GM18508 (cell line): ENCODE data around the gene MCTP1.

Experiments
- ATAC-seq: cut with Tn5 transposase; IDR thresholded peaks from one replicate; pipeline ENCODE4 v1.9.1; 2021; ENCODE audit warnings: moderate number of reproducible peaks; ENCODE audit not compliant: insufficient read depth, unreplicated experiment

MCTP1 gene

DNA sequence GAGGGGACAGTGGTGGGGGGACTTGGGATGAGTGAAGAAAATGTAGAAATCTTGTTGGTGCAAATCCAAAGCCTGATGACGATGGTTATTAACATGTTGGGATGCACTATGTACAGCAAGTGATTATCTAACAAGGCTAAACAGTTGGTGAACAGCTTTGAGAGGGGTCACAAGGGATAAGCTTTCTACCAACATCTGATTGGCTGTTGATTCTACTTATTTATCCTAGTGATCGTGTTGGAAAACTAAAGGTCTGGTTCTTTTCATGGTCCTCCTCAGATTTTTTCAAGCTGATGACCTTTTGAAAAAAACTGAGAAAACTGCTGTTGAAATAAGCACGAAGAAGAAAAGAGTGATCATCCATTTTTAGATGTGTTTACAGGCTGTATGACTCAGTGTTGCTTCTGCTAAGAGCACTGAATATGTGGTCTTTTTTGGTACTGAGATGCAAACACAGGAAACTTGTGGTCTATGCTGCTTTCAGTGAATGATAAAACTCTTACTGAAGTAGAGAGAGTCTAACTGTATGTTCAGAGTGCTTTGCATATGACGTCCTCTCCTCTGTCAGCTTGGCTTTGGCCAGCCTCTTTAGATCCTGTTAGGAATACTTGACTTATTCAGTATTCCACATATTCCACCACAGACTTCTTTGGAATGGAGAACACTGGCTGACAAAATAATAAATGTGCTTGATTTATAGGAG is 491.6 kb downstream of the MCTP1 start:
- peak; percentile 99 for ATAC-seq

DNA sequence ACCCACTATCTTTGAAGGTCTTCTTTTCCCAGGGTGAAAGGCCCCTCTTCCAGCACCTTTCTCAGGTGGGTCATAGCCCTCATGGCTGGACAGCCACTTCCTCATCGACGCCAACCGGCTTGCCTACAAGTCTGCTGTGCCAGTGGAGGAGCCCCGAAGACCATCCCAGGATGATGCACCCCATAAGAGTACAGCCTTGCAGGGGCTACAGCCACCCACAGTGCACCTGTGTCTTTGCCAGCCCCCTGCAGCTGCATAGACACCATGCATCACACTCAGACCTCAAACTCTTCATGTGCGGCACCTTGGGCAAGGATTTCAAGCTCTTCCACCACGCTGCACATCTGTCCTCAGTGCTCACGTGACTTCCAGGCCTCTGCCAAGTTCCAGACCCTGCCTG is 493.1 kb downstream of the MCTP1 start:
- no peak for ATAC-seq

DNA sequence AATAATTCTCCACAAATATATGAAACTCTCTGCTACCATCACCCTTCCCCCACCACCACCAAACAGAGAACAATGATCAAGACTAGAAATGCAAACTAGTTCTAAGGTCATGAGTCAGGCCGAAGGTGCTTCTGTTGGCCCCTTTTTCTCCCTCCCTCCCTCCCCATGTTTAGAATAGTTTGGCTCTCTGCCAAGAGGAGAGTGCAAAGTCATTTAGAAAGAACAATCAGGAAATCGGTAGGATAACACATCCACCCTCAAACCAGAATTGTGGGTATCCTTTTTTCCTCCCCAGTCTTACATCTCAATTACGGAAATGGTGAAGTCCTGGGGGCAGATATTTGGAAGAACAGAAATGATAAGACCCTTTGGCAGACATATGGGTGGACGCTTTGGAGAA is 496.4 kb downstream of the MCTP1 start:
- ATAC-seq = no peak

DNA sequence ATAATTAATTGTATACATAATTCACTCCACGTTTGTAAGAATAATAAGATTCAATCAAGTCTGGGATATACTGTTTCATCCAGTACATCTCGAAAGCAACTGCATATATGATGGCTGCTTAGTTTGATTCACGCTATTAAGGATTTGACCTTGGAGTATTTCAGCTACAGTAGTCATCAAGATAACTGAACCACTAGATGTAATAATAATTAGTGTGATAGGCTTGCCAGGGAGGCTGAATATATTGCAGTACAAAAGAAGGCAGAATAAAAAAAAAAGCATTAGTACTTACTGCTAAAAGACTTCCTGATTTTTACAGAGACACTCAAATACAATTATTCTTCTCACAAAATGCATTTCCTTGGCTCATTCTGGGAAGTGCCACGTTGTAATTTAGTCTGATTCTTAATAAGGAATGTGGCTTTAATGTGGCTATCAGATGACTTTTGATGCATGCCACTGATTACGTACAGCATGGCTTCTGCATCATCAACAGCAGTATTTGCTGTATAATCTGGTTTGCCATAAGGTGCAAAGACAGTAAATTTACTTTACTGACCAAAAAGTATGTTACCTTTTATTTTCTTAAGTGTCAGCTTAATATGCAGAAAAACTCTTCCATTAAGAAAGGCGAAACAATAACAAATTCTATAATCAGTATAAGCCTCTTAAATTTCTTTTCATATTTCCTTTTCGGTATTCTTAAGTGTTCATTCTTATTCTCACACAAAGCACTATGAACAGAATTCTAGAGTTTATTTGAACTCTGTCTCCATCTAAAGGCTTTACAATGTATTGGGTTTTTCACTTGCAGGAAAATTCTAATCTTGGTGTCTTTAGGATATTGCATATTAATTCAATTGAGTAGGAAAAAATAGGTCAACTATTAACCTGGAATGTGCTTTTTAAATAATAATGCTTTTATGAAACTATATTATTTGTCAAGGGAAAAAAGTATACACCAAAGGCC is 500.1 kb downstream of the MCTP1 start:
- ATAC-seq = no peak

DNA sequence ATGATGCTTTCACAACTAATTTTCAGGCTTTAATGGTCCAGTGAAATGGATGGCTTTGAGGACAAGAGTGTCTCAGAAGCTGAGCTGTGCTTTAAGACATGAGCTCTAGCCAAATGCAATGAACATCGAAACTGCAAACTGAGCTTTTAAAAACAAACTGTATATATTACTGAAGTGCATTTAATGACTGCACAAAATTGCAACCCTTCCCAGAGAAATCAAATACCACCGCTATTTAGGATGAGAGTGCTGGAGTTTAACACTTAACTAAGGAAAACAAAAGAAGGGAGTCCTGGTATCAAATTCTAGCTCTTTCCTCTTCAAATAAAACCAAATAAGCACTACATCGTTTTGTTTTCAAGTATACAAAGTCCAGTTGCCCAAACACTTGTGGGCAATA is 502.5 kb downstream of the MCTP1 start:
- ATAC-seq = no peak

DNA sequence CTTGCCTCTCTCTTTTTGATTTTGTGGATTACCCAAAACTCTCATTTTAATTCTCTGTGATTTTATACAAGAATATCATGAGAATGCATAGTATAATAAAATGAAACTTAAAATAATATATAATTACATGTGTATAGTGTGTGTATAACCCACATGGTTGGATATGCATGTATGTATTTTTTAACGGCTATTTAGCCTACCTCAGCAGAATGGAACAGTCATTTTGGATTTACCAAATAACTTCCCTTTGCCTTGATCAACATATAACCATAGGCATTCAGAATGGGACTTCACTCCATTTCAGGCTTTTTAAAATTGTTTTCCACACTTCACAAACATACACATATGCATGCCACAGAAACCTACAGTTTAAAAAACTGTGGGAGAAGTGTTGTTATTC is 505.2 kb downstream of the MCTP1 start:
- no peak for ATAC-seq

DNA sequence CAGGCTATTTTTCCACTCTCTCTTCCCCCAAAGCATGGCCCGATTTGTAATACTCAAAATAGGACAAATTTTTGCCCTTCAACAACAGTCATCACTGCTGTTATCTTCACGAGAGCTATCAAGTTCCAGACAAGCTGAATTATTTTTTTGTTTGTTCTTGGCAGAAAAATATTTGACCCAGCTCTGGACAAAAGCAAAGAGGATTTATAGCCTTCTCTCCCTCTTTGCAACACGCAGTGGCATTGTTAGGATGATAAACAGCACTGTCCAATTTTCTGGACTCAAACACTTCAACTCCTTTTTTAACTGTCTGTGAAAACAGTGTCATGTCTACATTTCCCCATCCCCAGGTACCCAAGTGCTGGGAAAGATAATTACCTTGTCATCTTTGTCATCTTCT is 506.2 kb downstream of the MCTP1 start:
- ATAC-seq = no peak

DNA sequence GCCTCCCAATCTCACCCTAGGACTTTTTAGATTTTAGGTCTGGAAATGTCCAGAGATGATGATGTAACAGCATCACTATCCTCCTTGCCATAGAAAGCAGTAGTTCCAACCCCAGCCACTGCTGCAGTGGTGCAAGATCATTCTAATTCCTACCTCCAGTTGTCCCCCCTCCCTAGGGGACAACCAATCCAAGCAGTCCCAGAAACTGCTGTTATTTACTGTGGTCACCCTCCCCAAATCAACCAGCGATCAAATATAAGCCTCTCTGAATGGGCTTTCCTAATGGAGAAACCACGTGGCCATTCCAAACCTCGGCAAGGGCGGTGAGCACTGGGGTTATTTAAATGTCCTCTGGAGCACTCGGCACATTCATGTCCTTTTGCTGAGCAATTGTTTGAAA is 506.6 kb downstream of the MCTP1 start:
- ATAC-seq = no peak

DNA sequence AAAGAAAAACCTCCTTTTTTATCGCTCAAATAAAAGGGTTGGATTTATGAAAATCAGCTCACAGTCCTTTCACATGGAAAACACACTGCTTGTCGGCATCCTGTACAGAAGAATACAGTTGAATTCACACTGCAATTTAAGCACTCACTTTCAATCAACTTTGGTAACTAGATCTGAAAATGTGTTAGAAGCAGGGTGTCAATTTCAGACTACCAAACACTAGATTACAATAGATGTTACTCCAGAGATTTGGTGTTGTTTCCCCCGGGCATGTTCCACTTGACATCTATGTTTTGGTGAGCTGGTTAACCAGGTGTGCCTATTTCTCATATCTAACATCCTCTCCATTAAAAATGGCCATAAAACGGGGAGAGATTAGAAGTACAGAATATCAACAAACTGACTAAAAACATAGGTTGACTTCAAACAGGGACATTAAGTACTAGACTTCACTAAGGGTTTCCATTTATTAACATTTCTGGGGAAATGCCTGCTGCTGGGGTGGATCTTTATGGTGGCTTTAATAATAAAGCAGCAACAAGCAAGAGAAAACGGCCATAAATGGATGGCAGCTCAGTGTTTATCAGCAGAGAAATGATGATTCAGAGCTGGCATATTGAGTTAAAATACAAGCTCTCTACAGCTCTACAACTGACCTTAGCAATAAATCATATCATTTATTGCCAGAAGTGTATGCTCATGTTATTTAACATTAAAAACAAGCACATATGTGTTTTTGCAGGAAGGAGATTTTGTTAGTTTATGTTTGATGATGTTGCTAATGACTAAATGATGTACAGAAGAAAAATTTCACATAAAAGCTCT is 507.6 kb downstream of the MCTP1 start:
- no peak for ATAC-seq

DNA sequence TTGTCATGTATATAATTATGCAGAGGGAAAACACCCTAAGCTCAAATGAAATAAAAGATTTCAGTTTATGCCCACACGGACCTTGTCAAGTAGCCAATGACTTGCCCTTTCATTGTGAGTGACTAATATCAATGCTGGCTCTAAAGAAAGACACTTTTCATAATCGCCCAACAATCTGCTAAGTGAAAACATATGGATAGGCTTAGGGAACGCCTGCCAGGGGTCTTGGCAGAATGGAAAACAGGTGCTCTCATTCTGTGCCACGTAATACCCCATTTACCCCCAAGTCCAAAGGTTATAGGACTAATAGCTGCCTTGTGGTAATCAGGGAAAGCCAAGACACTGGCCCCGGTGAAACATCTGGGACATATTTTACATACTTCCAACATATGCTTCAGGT is 508.7 kb downstream of the MCTP1 start:
- no peak for ATAC-seq

DNA sequence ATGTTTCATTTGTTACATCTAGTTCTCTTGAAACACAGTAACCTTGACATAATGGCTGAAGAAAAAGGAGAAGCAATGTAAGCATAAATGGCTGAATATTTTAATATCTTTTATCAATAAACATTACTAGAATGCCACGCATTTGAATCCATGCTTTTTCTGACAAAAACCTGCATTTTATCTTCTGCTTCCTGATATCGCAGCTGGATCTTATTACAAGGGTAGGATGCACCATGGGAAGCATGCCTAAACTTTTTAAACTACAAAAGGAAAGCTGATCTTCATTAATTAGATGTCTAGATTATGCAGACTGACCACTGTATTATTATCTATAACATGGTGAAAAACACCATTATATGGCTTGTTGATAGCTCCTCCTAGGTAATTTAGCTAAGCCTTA is 509.8 kb downstream of the MCTP1 start:
- no peak for ATAC-seq

DNA sequence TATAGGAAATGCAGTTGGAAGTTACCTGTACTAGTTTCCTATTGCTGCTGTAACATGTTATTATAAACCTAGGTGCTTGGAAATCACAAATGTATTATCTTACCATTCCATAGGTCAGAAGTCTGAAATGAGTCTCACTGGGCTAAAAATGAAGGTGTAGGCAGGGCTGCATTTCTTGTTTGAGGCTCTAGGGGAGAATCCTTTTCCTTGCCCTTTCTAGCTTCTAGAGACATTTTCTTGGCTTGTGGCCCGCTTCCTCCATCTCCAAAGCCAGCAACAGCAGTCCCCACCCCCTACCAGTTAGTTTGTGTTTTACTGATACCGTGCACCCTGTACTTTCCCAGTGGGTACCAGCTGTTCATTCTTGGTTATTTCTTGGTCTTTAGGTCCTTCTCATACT is 513.2 kb downstream of the MCTP1 start:
- ATAC-seq = no peak

DNA sequence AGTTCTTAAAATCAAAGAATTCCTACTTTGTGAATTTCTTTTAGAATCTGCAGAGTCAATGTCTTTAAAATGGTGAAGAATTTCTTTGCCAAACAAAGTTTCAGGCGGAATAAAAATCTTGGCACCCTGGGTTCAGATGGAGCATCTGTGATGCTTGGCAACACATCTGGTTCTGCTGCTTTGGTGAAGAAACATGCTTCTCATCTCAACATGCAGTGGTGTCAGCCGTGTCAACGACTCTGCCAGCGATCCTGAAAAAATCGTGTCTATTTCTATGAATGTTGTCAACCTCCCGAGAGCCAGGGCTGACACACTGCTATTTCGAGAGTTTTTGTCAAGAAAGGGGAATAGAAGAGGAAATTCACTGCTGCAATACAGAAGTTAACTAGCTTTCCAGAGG is 514.9 kb downstream of the MCTP1 start:
- no peak for ATAC-seq

DNA sequence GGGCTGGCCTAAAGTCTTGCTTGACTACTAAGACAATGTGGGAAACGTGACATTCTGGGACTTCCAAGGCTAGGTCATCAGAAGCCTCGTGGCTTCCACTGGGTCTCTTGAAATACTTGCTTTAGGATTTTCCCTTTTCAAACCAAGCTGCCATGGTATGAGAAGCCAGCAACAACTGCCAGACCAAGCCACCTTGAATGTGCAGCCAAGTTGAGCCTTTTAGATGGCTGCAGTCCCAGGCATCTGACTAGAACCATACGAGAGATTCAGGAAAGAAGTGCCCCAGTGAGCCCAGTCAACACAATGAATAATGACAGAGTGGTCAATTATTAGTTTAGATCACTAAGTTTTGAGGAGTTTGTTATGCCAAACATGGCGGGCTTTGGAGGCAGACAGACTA is 523.1 kb downstream of the MCTP1 start:
- ATAC-seq = no peak

DNA sequence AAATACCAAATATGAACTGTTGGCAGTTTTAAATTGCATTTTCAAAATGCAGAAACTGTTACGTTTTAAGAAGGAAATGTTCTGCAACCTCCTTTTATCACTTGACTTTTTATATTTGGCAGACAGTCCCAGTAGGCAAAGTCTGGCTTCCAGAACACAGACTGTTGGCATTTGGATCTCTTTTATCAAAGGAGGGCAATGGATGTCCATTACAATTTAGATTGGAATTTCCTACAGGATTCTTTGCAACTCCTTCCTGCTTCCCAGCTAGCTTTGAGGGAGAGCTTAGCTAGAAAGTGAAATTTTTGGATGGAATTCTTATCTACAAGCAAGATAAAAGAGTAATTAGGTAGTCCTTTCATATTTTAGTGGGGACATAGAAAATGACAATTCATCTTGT is 523.8 kb downstream of the MCTP1 start:
- ATAC-seq = no peak

DNA sequence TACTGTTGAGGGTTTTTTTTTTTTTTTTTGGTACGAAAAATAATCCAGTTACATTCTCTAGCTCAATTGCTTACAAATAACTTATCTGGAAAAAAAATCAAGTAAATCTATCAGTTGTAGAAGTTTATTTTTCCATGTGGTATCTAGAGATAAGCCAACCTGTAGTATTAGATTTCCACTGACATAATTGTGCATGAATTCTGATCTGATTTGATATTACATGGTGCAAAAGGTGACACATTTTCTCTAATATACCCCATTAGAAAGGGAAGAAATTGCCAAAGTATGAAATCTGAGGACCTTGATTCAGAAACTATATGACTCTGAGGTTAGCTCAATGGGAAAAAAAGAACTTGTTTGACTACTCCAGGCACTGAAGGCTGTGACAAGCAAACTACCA is 524.9 kb downstream of the MCTP1 start:
- ATAC-seq = no peak

DNA sequence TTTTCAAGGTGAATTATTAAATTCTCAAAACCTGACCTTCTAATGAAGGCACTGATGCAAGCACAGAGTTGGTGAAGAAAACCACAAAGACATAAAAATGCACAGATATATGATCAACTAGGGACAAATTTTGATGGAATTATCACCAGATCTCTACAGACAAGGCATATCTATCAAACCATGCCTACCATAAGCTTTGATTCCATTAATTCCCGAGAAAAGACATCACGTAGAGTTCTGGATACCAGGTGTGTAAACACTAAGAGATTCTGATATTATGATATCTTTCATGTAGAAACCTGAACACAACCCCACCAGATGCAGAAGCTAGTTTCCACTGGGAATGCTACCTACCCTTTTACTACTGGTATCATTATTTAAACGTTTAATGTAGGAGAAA is 525.9 kb downstream of the MCTP1 start:
- ATAC-seq = no peak

DNA sequence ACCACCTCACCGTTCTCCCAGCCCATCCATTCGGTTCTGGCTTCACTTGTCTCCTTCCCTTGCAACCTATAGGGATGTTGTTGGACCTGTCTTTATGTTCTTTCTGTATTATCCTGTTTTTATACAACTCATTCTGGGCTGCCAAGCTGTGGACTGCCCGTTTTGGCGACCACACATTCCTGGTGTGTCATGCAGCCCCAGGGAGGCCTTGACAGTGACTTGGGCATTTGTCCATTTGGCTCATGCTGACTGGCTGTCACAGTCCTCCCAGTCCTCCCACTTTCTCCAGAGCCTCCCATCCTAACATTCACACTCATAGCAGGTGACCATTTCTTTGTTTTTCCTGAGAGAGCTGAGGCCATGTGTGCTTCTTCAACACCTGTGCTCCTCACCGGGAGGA is 530.1 kb downstream of the MCTP1 start:
- ATAC-seq = no peak

DNA sequence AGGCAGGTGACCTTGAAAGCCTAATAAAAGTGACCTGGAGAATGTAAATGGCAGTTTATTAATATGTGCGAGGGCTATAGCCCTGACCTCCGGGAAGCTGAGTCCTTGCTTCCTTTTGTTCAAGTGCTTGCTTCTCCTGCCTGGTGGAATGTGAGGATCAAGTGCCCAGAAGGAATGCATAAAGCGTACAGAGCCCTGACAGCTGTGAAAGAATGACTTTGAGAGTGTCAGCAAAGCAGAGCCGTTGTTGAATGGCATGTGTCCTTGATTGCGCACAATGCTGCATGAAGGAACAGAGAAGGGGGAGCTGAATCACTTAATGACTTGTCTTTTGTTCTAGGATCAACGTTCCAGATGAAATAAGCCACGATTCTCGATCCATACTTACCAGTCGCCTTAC is 533.4 kb downstream of the MCTP1 start:
- no peak for ATAC-seq

DNA sequence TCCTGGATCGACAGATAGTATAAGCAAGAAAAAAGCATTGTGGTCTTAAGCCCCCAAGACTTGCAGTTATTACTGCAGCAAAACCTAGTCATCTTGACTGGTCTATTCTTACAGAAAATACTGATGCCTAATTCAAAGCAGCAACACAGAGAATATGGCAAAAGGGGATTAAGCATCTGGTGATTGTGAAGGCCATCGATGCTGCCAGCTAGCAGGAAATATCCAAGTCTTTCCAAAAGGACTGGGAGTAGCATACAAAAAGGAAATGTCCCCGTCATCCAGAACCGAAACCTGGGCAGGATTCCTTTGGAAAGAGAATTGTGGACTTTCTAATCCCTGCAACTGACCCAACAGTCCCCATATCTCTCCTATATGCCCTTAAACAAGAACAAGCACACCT is 534.2 kb downstream of the MCTP1 start:
- ATAC-seq = no peak

DNA sequence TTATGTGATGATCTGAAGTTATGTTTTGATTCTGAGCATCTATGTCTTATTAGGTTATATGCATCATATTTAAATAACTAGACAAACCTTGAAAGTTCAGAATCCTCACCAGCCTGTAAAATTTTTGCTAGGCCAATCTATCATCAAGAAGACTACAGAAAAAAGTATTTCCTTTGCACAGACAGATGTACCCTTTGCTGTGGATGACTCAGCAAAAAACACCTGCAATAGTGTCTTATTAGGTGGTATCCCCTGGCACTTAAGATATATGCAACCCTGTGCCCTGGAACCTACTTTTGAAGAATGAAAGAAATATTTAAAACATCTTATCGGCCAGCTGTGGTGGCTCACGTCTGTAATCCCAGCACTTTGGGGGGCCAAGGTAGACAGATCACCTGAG is 535.9 kb downstream of the MCTP1 start:
- ATAC-seq = peak; percentile 31
